Skin of body (tissue), 2 donors: Measurements from ENCODE around the gene CXCR5. TPM values are rescaled to one million over a fixed set of nuclear protein-coding genes. Genes with fewer than 3 reads are reported as not detected.
A peak's percentile ranks its signal among the peaks of the same experiment; 100 is the strongest.

Experiments used
- DNase-seq: peaks from one replicate; lab custom pipeline; 2025; lab: John Stamatoyannopoulos, UW
- total RNA-seq: library from RNA; depleted of rRNA; stranded (reverse); fragments of >200 nt; gene quantifications from one replicate; pipeline ENCODE4 v1.2.3, GENCODE V29; 2014

CXCR5 gene
- total RNA-seq, 1 donor from 2014 or later = not detected

GRCh38 chr11:118912742-118913410 lies 29.2 kb downstream of the CXCR5 start:
- no peak for DNase-seq

DNA sequence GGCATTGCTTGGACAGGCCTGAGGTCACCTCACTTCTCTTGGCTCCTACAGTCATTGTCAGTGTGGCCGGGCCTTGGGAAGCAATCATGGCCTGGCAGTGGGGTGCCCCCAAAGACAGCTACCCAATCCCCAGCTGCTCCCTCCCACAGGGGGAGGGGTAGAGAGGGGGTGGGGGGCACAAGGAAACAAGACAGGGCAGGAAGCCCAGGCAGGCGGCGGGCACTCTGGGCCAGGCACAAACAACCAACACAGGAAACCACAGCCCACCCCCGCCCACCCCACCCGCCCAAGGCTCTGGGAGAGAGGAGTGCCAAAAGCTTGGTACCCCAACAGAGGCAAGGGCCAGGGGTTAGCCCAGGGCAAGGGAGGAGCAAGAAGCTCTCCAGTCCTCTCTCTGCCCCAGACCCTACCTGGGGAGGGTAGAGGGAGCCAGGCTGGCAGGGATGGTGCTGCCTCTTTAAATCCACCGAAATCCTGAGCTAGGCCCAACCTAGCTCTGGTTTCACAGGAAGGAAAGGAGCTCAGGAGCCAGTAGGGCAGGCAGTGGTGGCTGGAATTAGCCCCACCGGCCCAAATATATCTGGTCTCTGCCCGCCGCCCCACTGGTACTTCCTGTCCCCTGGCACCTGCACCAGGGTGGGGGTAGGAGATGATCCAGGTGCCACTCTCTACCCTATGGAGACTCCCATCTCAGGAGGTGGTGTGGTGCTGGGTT lies 29.9 kb downstream of the CXCR5 start:
- DNase-seq = no peak

GRCh38 chr11:118914178-118914918 lies 30.7 kb downstream of the CXCR5 start:
- no peak for DNase-seq

- no peak for DNase-seq
Observed at GRCh38 chr11:118914987-118915386, 31.3 kb downstream of the CXCR5 start.

DNA sequence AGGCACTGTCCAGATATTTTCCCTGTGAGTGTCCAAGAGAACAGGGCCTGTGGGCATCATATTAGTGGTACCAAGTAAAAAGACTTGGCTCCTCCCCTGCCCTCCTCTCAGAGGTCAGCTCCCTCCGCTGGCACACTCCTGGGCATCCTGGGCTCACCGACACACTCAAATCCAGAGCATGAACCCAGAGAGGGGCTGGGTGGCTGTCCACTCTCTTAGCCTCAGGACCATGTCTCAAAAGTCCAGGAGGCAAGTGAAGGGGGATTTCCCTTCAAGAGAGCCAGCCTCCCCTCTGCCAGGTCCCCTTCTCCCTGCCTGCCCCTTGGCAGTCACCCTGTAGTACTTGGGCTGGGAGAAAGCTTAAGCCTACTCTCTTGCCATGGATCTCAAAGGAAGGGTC lies 31.7 kb downstream of the CXCR5 start:
- no peak for DNase-seq

GRCh38 chr11:118915941-118916841 lies 32.5 kb downstream of the CXCR5 start:
- no peak for DNase-seq

DNA sequence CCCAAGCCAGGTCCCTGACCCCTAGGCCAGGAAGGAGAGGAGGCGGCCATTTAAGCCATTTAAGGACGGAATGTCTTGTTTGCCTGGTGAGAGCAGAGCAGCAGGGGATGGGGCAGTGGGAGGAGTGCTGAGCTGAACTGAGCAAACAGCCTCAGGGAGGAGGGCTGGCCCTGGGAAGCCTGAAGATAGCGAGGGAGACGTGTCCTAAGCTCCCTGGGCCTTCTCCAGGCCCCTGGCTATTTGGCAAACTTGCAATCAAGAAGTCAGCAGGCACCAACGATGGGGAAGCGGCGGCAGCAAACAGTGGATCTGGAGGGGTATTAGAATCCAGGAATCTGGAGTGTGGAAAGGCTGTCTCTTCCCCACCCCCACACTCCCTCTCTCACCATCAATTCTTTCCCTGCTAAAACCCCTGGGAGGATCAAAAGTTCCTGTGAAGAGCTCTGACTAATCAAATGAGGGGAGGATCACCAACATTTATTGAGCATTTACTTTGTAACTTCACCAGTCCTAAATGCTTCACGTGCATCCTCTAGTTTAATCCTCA lies 33.2 kb downstream of the CXCR5 start:
- DNase-seq = no peak

DNA sequence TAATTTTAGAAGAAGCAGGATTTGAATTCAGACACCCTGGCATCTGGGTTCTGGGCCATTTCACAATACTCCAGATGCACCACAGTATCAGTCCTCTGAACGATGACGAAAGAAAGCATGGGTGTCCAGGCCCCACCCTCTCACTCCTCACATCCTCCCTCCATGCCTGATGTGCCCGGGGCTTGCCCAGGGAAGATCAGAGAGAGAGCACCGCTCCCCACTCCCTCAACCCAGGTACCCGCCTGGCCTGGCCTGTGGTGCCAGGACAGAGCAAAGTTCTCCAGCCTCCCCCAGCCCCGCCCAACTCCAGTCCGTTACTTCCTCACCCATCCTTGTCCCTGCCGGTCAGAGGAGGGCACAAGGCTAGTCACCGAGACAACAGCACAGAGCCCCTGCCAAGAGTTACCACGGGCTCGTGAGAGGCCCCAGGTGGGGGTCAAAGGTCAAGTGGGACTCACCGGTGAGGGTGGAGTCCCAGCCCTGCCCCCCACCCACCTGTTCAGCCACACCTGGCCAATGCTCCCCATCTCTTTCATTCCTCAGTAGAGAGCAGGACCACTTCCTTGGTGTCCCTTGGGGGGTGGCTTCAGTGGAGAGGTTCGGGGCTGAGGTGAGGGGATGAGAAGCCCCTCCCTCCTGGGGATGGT lies 33.9 kb downstream of the CXCR5 start:
- peak; percentile 67 for DNase-seq

- peak; percentile 85 for DNase-seq
Observed at GRCh38 chr11:118918128-118918685, 34.5 kb downstream of the CXCR5 start.

GRCh38 chr11:118918686-118919280 lies 35.1 kb downstream of the CXCR5 start:
- DNase-seq = no peak

GRCh38 chr11:118921121-118921928 lies 37.6 kb downstream of the CXCR5 start:
- peak; percentile 38 for DNase-seq

GRCh38 chr11:118921929-118922744 lies 38.4 kb downstream of the CXCR5 start:
- no peak for DNase-seq

GRCh38 chr11:118922745-118923627 lies 39.3 kb downstream of the CXCR5 start:
- no peak for DNase-seq

DNA sequence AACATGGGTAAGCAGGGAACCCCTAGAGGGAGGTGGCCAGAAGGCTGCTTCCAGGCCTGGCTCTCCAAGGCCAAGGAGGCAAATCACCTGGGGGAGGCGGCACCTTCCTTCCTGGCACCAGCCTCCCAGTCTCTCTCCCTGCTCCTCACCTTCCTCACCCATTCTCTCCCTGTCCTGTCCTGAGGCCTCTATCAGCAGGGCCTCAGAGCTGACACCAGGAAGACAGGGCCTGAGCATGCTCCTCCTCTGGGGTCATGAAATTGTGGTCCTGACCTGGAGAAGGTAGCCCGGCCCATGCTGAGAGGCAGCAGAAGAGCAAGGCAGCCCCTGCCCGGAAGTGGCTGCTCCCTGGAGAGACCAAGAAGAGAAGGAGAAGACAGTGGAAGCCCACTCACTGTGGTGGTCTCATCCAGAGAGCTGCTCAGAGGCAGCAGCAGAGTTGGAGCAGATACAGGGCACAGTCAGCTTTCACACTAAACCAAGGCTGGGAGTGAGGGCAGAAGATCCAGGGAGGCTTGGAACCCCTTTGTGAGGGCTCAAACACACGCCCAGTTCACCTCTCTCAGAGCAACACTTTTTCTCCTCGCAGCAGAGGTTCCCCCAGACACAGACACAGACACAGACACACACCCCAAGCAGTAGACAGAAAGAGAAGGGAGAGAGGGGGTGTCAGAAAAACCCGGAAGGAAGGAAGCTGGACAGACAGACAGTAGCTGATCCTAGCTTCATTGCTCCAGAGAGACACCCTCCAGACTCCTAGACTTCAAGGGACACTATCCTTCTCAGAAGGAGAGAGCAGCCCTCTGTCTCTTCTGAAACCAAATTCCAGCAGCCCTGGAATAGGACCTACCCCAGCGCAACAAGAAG lies 40.3 kb downstream of the CXCR5 start:
- no peak for DNase-seq

DNA sequence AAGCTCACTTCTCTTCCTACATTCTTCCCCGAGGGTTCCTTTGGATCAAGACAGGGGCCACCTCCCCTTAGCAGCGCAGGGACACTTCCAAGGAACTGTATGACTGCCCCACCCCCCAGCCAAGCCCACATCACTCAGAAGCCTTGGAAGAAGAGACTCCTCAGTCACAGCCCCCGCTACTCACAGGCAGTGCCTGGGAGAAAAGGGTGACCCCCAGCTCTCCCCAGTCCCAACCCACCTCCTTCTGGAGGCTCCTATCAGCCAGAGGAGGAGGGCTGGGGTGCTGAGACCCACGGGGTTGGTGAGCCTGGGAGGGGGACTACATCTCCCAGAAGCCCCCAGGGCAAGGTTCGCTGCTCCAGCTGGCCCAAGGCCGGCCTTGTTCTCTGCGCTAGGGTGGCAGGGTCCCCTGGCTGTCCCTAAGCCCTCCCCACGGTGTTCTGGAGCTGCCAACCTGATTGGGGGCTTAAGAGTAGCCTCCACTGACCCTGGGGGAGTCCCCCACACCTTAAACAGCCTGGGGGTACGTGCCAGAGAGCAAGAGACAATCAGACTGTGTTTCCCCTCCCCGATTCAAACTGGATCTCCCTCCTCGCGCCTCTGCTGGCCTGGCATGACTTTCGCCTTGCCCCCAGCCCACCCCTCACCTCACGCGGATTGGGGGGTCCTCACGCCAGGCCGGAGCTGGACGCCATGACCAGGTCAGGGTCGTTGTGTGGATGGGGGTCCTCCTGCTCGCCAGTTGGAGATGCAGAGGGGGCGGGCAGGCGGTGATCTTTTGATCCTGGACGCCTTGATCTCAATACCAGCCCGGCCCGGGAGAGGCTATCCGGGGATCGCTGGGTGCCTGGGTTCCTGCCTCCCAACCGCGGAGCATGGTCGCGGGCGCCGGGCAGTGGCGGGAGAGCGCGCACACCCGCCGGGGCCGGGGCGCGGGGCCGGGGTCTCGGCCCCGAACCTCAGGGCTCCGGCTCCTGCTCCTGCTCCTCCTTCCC lies 41.2 kb downstream of the CXCR5 start:
- DNase-seq = peak; percentile 27
